Chondrocyte (in vitro differentiated cells): ENCODE measurements around the gene GAS7. TPM values are rescaled to one million over a fixed set of nuclear protein-coding genes. Genes with fewer than 3 reads are reported as not detected.

ENCODE experiments used
- DNase-seq: peaks from one replicate; pipeline ENCODE4 v3.0.0; 2021; ENCODE audit warnings: mixed read lengths, low spot score
- H3K27ac Mint-ChIP-seq: one replicate; pipeline ENCODE4 v1.8.0; 2021; ENCODE audit warnings: mild to moderate bottlenecking, moderate library complexity, mixed read lengths; ENCODE audit not compliant: unreplicated experiment
- H3K27me3 Mint-ChIP-seq: 2 replicates; pipeline ENCODE4 v1.8.0; 2021; ENCODE audit warnings: low read depth, mixed read lengths
- H3K36me3 Mint-ChIP-seq: 2 replicates; pipeline ENCODE4 v1.8.0; 2021; ENCODE audit warnings: low read depth, mixed read lengths
- H3K4me1 Mint-ChIP-seq: 2 replicates; pipeline ENCODE4 v1.8.0; 2021; ENCODE audit warnings: low read depth, mild to moderate bottlenecking, mixed read lengths
- H3K4me3 Mint-ChIP-seq: one replicate; pipeline ENCODE4 v1.8.0; 2021; ENCODE audit warnings: mild to moderate bottlenecking, moderate library complexity, mixed read lengths; ENCODE audit not compliant: unreplicated experiment
- H3K9me3 Mint-ChIP-seq: 2 replicates; pipeline ENCODE4 v1.8.0; 2021; ENCODE audit warnings: low read depth, mixed read lengths
- total RNA-seq: library from RNA; stranded (reverse); gene quantifications from 3 replicates; pipeline ENCODE4 v1.2.1, GENCODE V29; 2021
- TF ChIP-seq, protein P1 (sequence below): fragments of 200-600 bp; sonication (generic); IDR thresholded peaks from 2 replicates; pipeline ENCODE4 v1.5.0; 2021; ENCODE audit warnings: antibody characterized with exemption, mild to moderate bottlenecking, moderate library complexity

GAS7 gene
- total RNA-seq, 1 donor from 2014 or later, result 6.9 TPM

DNA sequence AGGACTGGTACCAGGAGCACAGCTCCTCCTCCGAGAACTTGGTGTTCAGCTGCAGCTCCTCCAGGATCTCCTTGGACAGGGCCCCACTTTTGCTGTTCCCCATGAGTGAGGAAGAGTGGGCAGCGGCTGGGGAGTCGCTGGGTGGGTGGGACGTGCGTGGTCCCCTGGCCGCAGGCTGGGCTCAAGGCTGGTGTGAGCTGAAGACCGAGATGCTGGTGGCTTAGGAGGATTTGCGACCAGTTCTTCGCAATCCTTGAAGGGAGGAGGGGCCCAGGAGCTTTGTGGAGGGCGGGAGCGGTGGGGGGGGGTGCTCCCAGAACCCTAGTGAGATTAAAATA, 293.4 kb downstream of the GAS7 start, which contains the start of gene RCVRN:
Gene RCVRN (minus strand): TSS at position 194 of the 338 bp plus-strand sequence. CDS start 91 bp downstream, at position 103.
- no peak within 1 kb of the TSS for H3K27ac Mint-ChIP-seq
- peaks cover 17% of the 10 kb centered on the region for H3K4me1 Mint-ChIP-seq
- TF ChIP-seq, protein P1, sequence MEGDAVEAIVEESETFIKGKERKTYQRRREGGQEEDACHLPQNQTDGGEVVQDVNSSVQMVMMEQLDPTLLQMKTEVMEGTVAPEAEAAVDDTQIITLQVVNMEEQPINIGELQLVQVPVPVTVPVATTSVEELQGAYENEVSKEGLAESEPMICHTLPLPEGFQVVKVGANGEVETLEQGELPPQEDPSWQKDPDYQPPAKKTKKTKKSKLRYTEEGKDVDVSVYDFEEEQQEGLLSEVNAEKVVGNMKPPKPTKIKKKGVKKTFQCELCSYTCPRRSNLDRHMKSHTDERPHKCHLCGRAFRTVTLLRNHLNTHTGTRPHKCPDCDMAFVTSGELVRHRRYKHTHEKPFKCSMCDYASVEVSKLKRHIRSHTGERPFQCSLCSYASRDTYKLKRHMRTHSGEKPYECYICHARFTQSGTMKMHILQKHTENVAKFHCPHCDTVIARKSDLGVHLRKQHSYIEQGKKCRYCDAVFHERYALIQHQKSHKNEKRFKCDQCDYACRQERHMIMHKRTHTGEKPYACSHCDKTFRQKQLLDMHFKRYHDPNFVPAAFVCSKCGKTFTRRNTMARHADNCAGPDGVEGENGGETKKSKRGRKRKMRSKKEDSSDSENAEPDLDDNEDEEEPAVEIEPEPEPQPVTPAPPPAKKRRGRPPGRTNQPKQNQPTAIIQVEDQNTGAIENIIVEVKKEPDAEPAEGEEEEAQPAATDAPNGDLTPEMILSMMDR, result no peak
- H3K36me3 Mint-ChIP-seq, result no peaks in the 10 kb centered on the region
- no peak for DNase-seq
- no peaks in the 10 kb centered on the region for H3K9me3 Mint-ChIP-seq
- no peak within 1 kb of the TSS for H3K4me3 Mint-ChIP-seq
- no peaks in the 10 kb centered on the region for H3K27me3 Mint-ChIP-seq

DNA sequence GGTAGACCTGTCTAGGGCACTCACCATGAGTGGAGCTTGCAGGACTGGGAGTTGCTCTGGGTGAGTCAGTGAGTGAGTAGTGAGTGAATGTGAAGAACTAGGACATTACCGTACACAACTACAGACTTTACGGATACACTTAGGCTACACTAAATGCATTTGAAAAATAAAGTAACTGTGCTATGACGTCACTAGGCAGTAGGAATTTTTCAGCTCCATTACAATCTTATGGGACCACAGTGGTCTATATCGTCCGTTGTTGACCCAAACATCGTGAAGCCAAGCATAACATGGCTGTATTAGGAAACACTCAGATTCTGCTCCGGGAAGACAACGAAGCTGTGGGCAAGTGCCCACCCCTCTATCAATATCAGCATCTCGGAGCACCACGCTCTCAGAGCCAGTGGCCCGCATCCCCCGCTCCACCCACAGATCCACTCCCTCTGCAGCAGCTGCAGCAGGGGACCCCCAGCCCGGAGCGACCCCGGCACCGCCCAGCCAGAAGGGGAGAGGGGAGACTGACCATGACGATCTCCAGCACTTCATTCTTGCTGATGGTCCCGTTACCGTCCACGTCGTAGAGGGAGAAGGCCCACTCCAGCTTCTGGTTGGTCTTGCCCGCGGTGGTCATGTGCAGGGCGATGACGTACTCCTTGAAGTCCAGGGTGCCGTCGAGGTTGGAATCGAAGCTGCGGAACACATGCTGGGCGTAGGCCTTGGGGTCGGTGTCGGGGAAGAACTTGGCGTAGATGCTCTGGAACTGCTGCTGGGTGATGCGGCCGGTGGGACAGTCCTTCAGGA, 293.9 kb downstream of the GAS7 start:
- no peak overlapping the region for H3K4me3 Mint-ChIP-seq
- H3K27ac Mint-ChIP-seq, result no peak overlapping the region
- no peaks in the 10 kb centered on the region for H3K27me3 Mint-ChIP-seq
- DNase-seq, result no peak
- TF ChIP-seq, protein P1, result no peak
- peaks cover 20% of the 10 kb centered on the region for H3K4me1 Mint-ChIP-seq
- H3K36me3 Mint-ChIP-seq, result no peaks in the 10 kb centered on the region
- no peaks in the 10 kb centered on the region for H3K9me3 Mint-ChIP-seq

DNA sequence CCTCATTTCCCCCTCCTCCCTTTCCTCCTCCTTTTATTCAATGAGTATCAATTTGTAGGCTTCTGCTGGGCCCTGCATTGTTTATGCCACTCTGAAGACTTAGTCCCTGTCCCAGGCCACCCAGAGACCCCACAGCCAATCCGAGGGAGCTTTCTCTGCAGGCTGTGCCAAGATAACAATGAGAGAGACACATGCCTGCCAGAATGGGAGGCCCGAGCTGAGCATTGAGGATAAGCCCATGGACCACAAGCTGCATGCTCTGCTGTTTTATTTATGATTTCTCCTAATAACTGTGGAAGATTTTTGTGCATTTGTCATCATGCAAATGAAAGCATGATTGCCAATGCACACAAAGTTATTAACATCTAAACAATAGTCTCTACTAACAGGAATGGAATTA, 296.3 kb downstream of the GAS7 start:
- H3K4me3 Mint-ChIP-seq, result no peak overlapping the region
- no peaks in the 10 kb centered on the region for H3K36me3 Mint-ChIP-seq
- no peaks in the 10 kb centered on the region for H3K27me3 Mint-ChIP-seq
- TF ChIP-seq, protein P1, result no peak
- no peak for DNase-seq
- H3K27ac Mint-ChIP-seq, result no peak overlapping the region
- peaks cover 15% of the 10 kb centered on the region for H3K4me1 Mint-ChIP-seq
- no peaks in the 10 kb centered on the region for H3K9me3 Mint-ChIP-seq

DNA sequence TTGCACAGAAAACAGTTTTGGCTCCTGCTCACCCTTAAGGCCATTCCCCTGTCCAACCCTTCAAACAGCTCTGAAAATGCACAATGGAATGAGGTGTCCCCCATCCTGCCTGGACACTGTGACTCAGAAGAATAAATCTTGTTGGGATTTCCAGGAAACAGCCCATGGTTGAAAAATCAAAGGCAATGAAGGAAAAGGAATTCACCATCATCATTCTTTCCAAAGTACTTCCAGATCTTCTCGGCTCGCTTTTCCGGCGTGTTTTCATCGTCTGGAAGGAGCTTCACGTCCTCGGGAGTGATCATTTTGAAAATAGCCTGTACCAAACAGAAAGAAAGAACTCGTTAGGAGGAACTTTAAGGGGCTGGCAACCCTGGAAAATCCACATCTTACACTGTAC, 297.6 kb downstream of the GAS7 start:
- no peaks in the 10 kb centered on the region for H3K36me3 Mint-ChIP-seq
- TF ChIP-seq, protein P1, result no peak
- peaks cover 15% of the 10 kb centered on the region for H3K4me1 Mint-ChIP-seq
- no peak for DNase-seq
- no peaks in the 10 kb centered on the region for H3K9me3 Mint-ChIP-seq
- H3K4me3 Mint-ChIP-seq, result no peak overlapping the region
- peak overlapping the region; percentile 1 for H3K27ac Mint-ChIP-seq
- H3K27me3 Mint-ChIP-seq, result no peaks in the 10 kb centered on the region

DNA sequence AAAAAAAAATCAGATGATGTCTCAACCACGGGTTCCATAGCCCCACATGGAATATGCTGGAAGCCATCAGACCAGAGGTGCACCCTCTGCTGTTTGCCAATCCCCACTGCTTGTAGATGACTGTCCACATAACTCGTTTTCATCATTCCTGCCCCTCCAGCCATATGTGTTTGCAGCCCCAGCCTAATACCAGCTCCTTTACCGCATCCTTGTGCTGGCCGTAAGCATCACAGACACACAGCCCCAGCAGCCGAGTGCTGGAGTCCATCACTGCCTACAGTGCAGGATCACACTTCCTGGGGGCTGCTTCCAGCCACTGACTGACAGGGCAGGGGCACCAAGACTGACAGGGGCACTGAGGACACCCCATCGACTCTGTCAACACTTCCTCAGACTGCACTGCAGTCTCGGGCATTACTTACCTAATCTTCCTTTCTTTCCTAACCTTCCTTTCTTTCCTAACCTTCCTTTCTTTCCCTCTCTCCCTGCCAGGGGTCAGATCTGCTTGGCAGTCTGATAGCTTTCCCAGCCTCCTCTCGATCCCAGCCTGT, 298.3 kb downstream of the GAS7 start:
- DNase-seq, result no peak
- TF ChIP-seq, protein P1, result peak; percentile 23
- H3K4me1 Mint-ChIP-seq, result peaks cover 15% of the 10 kb centered on the region
- H3K36me3 Mint-ChIP-seq, result no peaks in the 10 kb centered on the region
- H3K27me3 Mint-ChIP-seq, result no peaks in the 10 kb centered on the region
- no peak overlapping the region for H3K27ac Mint-ChIP-seq
- no peak overlapping the region for H3K4me3 Mint-ChIP-seq
- no peaks in the 10 kb centered on the region for H3K9me3 Mint-ChIP-seq
